GM18870 (cell line): ENCODE measurements around the gene RINL.
"Not testable (repeated sequence)": the region's sequence is repeated elsewhere in the genome, so short reads cannot be mapped to it uniquely, and the experiment has no call there.

Experiments used
- ATAC-seq: cut with Tn5 transposase; IDR thresholded peaks from one replicate; pipeline ENCODE4 v1.9.1; 2021; ENCODE audit warnings: moderate library complexity; ENCODE audit not compliant: unreplicated experiment

RINL gene

GRCh38 chr19:38836983-38837626 is 41.0 kb downstream of the RINL start:
- ATAC-seq: no peak

- ATAC-seq: no peak
Observed at GRCh38 chr19:38836159-38836982, 41.7 kb downstream of the RINL start.

GRCh38 chr19:38834590-38834989 is 43.5 kb downstream of the RINL start:
- no peak for ATAC-seq

GRCh38 chr19:38834104-38834490 is 44.0 kb downstream of the RINL start:
- no peak for ATAC-seq

GRCh38 chr19:38833092-38833425 is 45.0 kb downstream of the RINL start:
- no peak for ATAC-seq

- ATAC-seq: peak; percentile 29
Observed at GRCh38 chr19:38831142-38831605, 46.9 kb downstream of the RINL start.

- ATAC-seq: no peak
Observed at GRCh38 chr19:38830039-38830733, 47.9 kb downstream of the RINL start.

- not testable (repeated sequence) for ATAC-seq
Observed at GRCh38 chr19:38829203-38829602, 48.9 kb downstream of the RINL start.

GRCh38 chr19:38826856-38827551 is 51.1 kb downstream of the RINL start:
- no peak for ATAC-seq

GRCh38 chr19:38825936-38826335 is 52.1 kb downstream of the RINL start:
- not testable (repeated sequence) for ATAC-seq

- not testable (repeated sequence) for ATAC-seq
Observed at GRCh38 chr19:38821230-38821825, 56.7 kb downstream of the RINL start.

GRCh38 chr19:38819231-38819920 is 58.7 kb downstream of the RINL start:
- ATAC-seq: no peak
